H9 (cell line): ENCODE results near the gene STH. TPM values are rescaled to one million over a fixed set of nuclear protein-coding genes. Genes with fewer than 3 reads are reported as not detected.

Experiments used
- DNase-seq: peaks from one replicate; pipeline ENCODE4 v3.0.0-alpha.2; 2017
- H2AFZ ChIP-seq: one replicate; pipeline ENCODE4 v1.6.1; 2013; ENCODE audit warnings: mild to moderate bottlenecking, low read length, control low read depth, moderate library complexity
- H2AK5ac ChIP-seq: 2 replicates; pipeline ENCODE4 v1.6.1; 2013; ENCODE audit warnings: low read length, control low read depth, mixed read lengths; ENCODE audit not compliant: insufficient read length
- H2BK120ac ChIP-seq: one replicate; pipeline ENCODE4 v1.6.1; 2013; ENCODE audit warnings: low read depth, mild to moderate bottlenecking, low read length, control low read depth, inconsistent platforms; ENCODE audit not compliant: poor library complexity, severe bottlenecking
- H2BK12ac ChIP-seq: 2 replicates; pipeline ENCODE4 v1.6.1; 2013; ENCODE audit warnings: low read length, control low read depth, mixed read lengths, low read depth; ENCODE audit not compliant: insufficient read length
- H2BK15ac ChIP-seq: 2 replicates; pipeline ENCODE4 v1.6.1; 2013; ENCODE audit warnings: low read depth, low read length, control low read depth
- H2BK20ac ChIP-seq: one replicate; pipeline ENCODE4 v1.6.1; 2013; ENCODE audit warnings: low read depth, mild to moderate bottlenecking, low read length, control low read depth, inconsistent platforms; ENCODE audit not compliant: poor library complexity, severe bottlenecking
- H2BK5ac ChIP-seq: 2 replicates; pipeline ENCODE4 v1.6.1; 2013; ENCODE audit warnings: low read length, control low read depth, mixed read lengths; ENCODE audit not compliant: insufficient read length
- H3K14ac ChIP-seq: 2 replicates; pipeline ENCODE4 v1.6.1; 2013; ENCODE audit warnings: low read length, control low read depth; ENCODE audit not compliant: insufficient read depth
- H3K18ac ChIP-seq: 2 replicates; pipeline ENCODE4 v1.6.1; 2013; ENCODE audit warnings: low read depth, mild to moderate bottlenecking, mixed read lengths, low read length, control low read depth; ENCODE audit not compliant: insufficient read length
- H3K23ac ChIP-seq: 2 replicates; pipeline ENCODE4 v1.6.1; 2013; ENCODE audit warnings: low read length, control low read depth, mixed read lengths, low read depth; ENCODE audit not compliant: insufficient read length
- H3K23me2 ChIP-seq: 2 replicates; pipeline ENCODE4 v1.6.1; 2013; ENCODE audit warnings: low read depth, mild to moderate bottlenecking, mixed read lengths, low read length, control low read depth; ENCODE audit not compliant: insufficient read length, poor library complexity, severe bottlenecking
- H3K27ac ChIP-seq: 2 replicates; pipeline ENCODE4 v1.5.1; 2013; ENCODE audit warnings: low read length, control low read depth, mixed read lengths, low read depth; ENCODE audit not compliant: insufficient read length
- H3K27me3 ChIP-seq: 2 replicates; pipeline ENCODE4 v1.6.1; 2013; ENCODE audit warnings: low read length, control low read depth, inconsistent platforms; ENCODE audit not compliant: insufficient read depth
- H3K4ac ChIP-seq: 2 replicates; pipeline ENCODE4 v1.6.1; 2013; ENCODE audit warnings: low read depth, mild to moderate bottlenecking, control low read depth, inconsistent platforms, low read length, moderate library complexity
- H3K4me1 ChIP-seq: 2 replicates; pipeline ENCODE4 v1.6.1; 2013; ENCODE audit warnings: low read length, control low read depth, inconsistent platforms; ENCODE audit not compliant: insufficient read depth
- H3K4me2 ChIP-seq: 2 replicates; pipeline ENCODE4 v1.6.1; 2013; ENCODE audit warnings: low read length, control low read depth, mixed read lengths; ENCODE audit not compliant: insufficient read length, insufficient read depth
- H3K56ac ChIP-seq: 2 replicates; pipeline ENCODE4 v1.6.1; 2013; ENCODE audit warnings: low read depth, mild to moderate bottlenecking, mixed read lengths, low read length, control low read depth; ENCODE audit not compliant: insufficient read length
- H3K79me1 ChIP-seq: 2 replicates; pipeline ENCODE4 v1.6.1; 2013; ENCODE audit warnings: low read depth, mild to moderate bottlenecking, moderate library complexity, low read length, control low read depth, inconsistent platforms; ENCODE audit not compliant: insufficient read depth, poor library complexity, severe bottlenecking
- H3K79me2 ChIP-seq: 2 replicates; pipeline ENCODE4 v1.6.1; 2013; ENCODE audit warnings: low read length, control low read depth, inconsistent platforms; ENCODE audit not compliant: insufficient read depth
- H3K9ac ChIP-seq: 2 replicates; pipeline ENCODE4 v1.6.1; 2013; ENCODE audit warnings: low read length, control low read depth, mixed read lengths; ENCODE audit not compliant: insufficient read length; ENCODE audit errors: extremely low read depth
- H3K9me3 ChIP-seq: one replicate; pipeline ENCODE4 v1.6.1; 2013; ENCODE audit warnings: low read depth, low read length, inconsistent platforms; ENCODE audit not compliant: control insufficient read depth
- H3T11ph ChIP-seq: one replicate; pipeline ENCODE4 v1.6.1; 2013; ENCODE audit warnings: mild to moderate bottlenecking, low read length, control low read depth, inconsistent platforms
- H4K20me1 ChIP-seq: one replicate; pipeline ENCODE4 v1.6.1; 2013; ENCODE audit not compliant: control insufficient read depth, insufficient read length, insufficient read depth
- H4K5ac ChIP-seq: 2 replicates; pipeline ENCODE4 v1.6.1; 2013; ENCODE audit warnings: low read depth, mild to moderate bottlenecking, mixed read lengths, low read length, control low read depth; ENCODE audit not compliant: insufficient read length
- H4K8ac ChIP-seq: replicated peaks from 2 replicates; pipeline ENCODE4 v1.6.1; 2013; ENCODE audit warnings: low read length, control low read depth, mixed read lengths, low read depth; ENCODE audit not compliant: insufficient read length
- H4K91ac ChIP-seq: 2 replicates; pipeline ENCODE4 v1.6.1; 2013; ENCODE audit warnings: low read depth, mild to moderate bottlenecking, moderate library complexity, mixed read lengths, low read length, control low read depth; ENCODE audit not compliant: insufficient read length
- H3K27ac Mint-ChIP-seq, 3 experiments: 2 replicates in 2 of 3; 3 replicates in 1 of 3; pipeline ENCODE4 v1.8.0; 2020 to 2021; ENCODE audit warnings: mixed read lengths in 3 of 3, mild to moderate bottlenecking in 1 of 3, moderate library complexity in 1 of 3
- H3K27me3 Mint-ChIP-seq: 2 replicates; pipeline ENCODE4 v1.8.0; 2021; ENCODE audit warnings: low read depth, mild to moderate bottlenecking, moderate library complexity, mixed read lengths
- H3K36me3 Mint-ChIP-seq, 3 experiments: 2 replicates in 2 of 3; 3 replicates in 1 of 3; pipeline ENCODE4 v1.8.0; 2020 to 2021; ENCODE audit warnings: low read depth in 3 of 3, mixed read lengths in 3 of 3; ENCODE audit not compliant: insufficient read depth in 1 of 3
- H3K4me1 Mint-ChIP-seq, 2 experiments: 2 replicates each; pipeline ENCODE4 v1.8.0; 2020; ENCODE audit warnings: mixed read lengths in 2 of 2
- H3K4me3 Mint-ChIP-seq, 2 experiments: 2 replicates in 1 of 2; 3 replicates in 1 of 2; pipeline ENCODE4 v1.8.0; 2020 to 2021; ENCODE audit warnings: mild to moderate bottlenecking in 2 of 2, mixed read lengths in 2 of 2, moderate library complexity in 1 of 2
- H3K9me3 Mint-ChIP-seq, 2 experiments: 2 replicates in 1 of 2; 3 replicates in 1 of 2; pipeline ENCODE4 v1.8.0; 2020; ENCODE audit warnings: mild to moderate bottlenecking in 2 of 2, mixed read lengths in 2 of 2, moderate library complexity in 1 of 2
- CTCF ChIP-seq: fragments of 200-600 bp; sonication (generic); conservative IDR thresholded peaks from 3 replicates; pipeline ENCODE4 v1.8.0; 2021; ENCODE audit warnings: antibody characterized with exemption, mild to moderate bottlenecking
- WGBS: extraction: QIAGEN DNeasy Blood & Tissue Kit; methylation state at CpG from one replicate; pipeline ENCODE4 v1.1.7; 2013; ENCODE audit warnings: missing lambda C conversion rate, low lambda C conversion rate, mixed read lengths; ENCODE audit not compliant: insufficient read length; ENCODE audit errors: extremely low coverage; 5-methylcytosine and 5-hydroxymethylcytosine counted together
- total RNA-seq: library from RNA; stranded (reverse); gene quantifications from 2 replicates; pipeline ENCODE4 v1.2.1, GENCODE V29; 2021

STH gene
- total RNA-seq, 1 experiment from 2014 or later, result not detected

- Histone ChIP-seq H2BK12ac (no peak overlapping the region), H2BK15ac (no peak overlapping the region), H3K23me2 (no peaks in the 10 kb centered on the region), H3K9me3 (no peaks in the 10 kb centered on the region), H2AK5ac (no peak overlapping the region), H2BK120ac (no peak overlapping the region), H3K14ac (no peak overlapping the region), H3K18ac (no peak overlapping the region), H3K4me1 (no peaks in the 10 kb centered on the region; the same call in 1 of the 2 replicates), H3K27ac (no peak overlapping the region), H3K27me3 (no peaks in the 10 kb centered on the region), H2AFZ (no peak overlapping the region), H3K23ac (no peak overlapping the region), H3T11ph (no peak overlapping the region), H3K79me2 (no peaks in the 10 kb centered on the region), H3K79me1 (no peaks in the 10 kb centered on the region), H3K9ac (no peak overlapping the region), H4K20me1 (no peaks in the 10 kb centered on the region), H4K91ac (no peak overlapping the region), H3K56ac (no peak overlapping the region), H3K4me2 (no peak overlapping the region), H3K4ac (no peak overlapping the region), H2BK20ac (no peak overlapping the region), H2BK5ac (no peak overlapping the region), H4K5ac (no peak overlapping the region), H4K8ac (no peak overlapping the region)
- no peak for DNase-seq
- no peak overlapping the region for H3K27ac Mint-ChIP-seq
- no peaks in the 10 kb centered on the region; a peak in 1 of 5 replicates for H3K9me3 Mint-ChIP-seq
- peaks cover 16% of the 10 kb centered on the region for H3K27me3 Mint-ChIP-seq
- TF ChIP-seq CTCF, result no peak
- WGBS, result no CpG with 5 or more reads among the region's 17 CpGs
- H3K4me3 Mint-ChIP-seq, result no peak overlapping the region
- no peaks in the 10 kb centered on the region for H3K36me3 Mint-ChIP-seq
- no peaks in the 10 kb centered on the region for H3K4me1 Mint-ChIP-seq
Measured at GRCh38 chr17:45973946-45974859, 24.8 kb upstream of the STH start.
